GM18498 (cell line): ENCODE measurements around the gene METTL21C.

ENCODE experiments used
- ATAC-seq: cut with Tn5 transposase; IDR thresholded peaks from one replicate; pipeline ENCODE4 v1.9.1; 2021; ENCODE audit warnings: mild to moderate bottlenecking, moderate library complexity; ENCODE audit not compliant: unreplicated experiment

METTL21C gene

GRCh38 chr13:102667911-102668310 is 26.9 kb downstream of the METTL21C start:
- no peak for ATAC-seq

GRCh38 chr13:102667023-102667422 is 27.8 kb downstream of the METTL21C start:
- ATAC-seq, result no peak

- no peak for ATAC-seq
Observed at GRCh38 chr13:102659168-102659713, 35.6 kb downstream of the METTL21C start.

- no peak for ATAC-seq
Observed at GRCh38 chr13:102658660-102659059, 36.2 kb downstream of the METTL21C start.

- no peak for ATAC-seq
Observed at GRCh38 chr13:102657630-102658029, 37.2 kb downstream of the METTL21C start.

- ATAC-seq, result no peak
Observed at GRCh38 chr13:102654756-102655155, 40.1 kb downstream of the METTL21C start.

GRCh38 chr13:102651892-102652291 is 43.0 kb downstream of the METTL21C start:
- ATAC-seq, result no peak

- no peak for ATAC-seq
Observed at GRCh38 chr13:102651392-102651791, 43.5 kb downstream of the METTL21C start.

- ATAC-seq, result no peak
Observed at GRCh38 chr13:102650444-102650843, 44.4 kb downstream of the METTL21C start.

GRCh38 chr13:102648046-102648445 is 46.8 kb downstream of the METTL21C start:
- ATAC-seq, result no peak

- no peak for ATAC-seq
Observed at GRCh38 chr13:102645701-102646100, 49.1 kb downstream of the METTL21C start.

- ATAC-seq, result no peak
Observed at GRCh38 chr13:102643656-102644055, 51.2 kb downstream of the METTL21C start.

GRCh38 chr13:102642475-102642874 is 52.4 kb downstream of the METTL21C start:
- ATAC-seq, result no peak

- ATAC-seq, result no peak
Observed at GRCh38 chr13:102642029-102642428, 52.8 kb downstream of the METTL21C start.

- no peak for ATAC-seq
Observed at GRCh38 chr13:102638741-102639140, 56.1 kb downstream of the METTL21C start.
